NB4 (cell line): ENCODE data around the gene STX16.

Experiments used
- DNase-seq: peaks from one replicate; pipeline ENCODE4 v3.0.0; 2010; ENCODE audit warnings: low read depth
- H3K4me3 ChIP-seq: one replicate; pipeline ENCODE4 v1.5.1; 2011; ENCODE audit warnings: mild to moderate bottlenecking, low read depth, low read length, moderate library complexity
- MAX ChIP-seq: IDR thresholded peaks from 2 replicates; pipeline ENCODE4 v1.6.1; 2011; ENCODE audit warnings: low read depth, low read length
- MYC ChIP-seq: IDR thresholded peaks from 2 replicates; pipeline ENCODE4 v1.6.1; 2011; ENCODE audit warnings: low read depth, low read length
- POLR2A ChIP-seq: IDR thresholded peaks from 2 replicates; pipeline ENCODE4 v1.6.1; 2011; ENCODE audit warnings: mild to moderate bottlenecking; ENCODE audit not compliant: insufficient read length; ENCODE audit errors: extremely low read depth
- TF ChIP-seq, protein P1 (sequence below): IDR thresholded peaks from one replicate; pipeline ENCODE4 v1.5.1; 2012; ENCODE audit warnings: low read depth, low read length

The STX16 gene

GRCh38 chr20:58660855-58661597 is 9.9 kb downstream of the STX16 start:
- no peak for TF ChIP-seq MYC
- TF ChIP-seq MAX = no peak
- TF ChIP-seq, protein P1, sequence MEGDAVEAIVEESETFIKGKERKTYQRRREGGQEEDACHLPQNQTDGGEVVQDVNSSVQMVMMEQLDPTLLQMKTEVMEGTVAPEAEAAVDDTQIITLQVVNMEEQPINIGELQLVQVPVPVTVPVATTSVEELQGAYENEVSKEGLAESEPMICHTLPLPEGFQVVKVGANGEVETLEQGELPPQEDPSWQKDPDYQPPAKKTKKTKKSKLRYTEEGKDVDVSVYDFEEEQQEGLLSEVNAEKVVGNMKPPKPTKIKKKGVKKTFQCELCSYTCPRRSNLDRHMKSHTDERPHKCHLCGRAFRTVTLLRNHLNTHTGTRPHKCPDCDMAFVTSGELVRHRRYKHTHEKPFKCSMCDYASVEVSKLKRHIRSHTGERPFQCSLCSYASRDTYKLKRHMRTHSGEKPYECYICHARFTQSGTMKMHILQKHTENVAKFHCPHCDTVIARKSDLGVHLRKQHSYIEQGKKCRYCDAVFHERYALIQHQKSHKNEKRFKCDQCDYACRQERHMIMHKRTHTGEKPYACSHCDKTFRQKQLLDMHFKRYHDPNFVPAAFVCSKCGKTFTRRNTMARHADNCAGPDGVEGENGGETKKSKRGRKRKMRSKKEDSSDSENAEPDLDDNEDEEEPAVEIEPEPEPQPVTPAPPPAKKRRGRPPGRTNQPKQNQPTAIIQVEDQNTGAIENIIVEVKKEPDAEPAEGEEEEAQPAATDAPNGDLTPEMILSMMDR = no peak
- no peak for TF ChIP-seq POLR2A
- H3K4me3 ChIP-seq = no peak overlapping the region
- DNase-seq = no peak

- no peak overlapping the region for H3K4me3 ChIP-seq
- TF ChIP-seq POLR2A (no peak), MAX (no peak), MYC (no peak)
- TF ChIP-seq, protein P1 = no peak
- DNase-seq = no peak
Observed at GRCh38 chr20:58661598-58662473, 10.8 kb downstream of the STX16 start.

DNA sequence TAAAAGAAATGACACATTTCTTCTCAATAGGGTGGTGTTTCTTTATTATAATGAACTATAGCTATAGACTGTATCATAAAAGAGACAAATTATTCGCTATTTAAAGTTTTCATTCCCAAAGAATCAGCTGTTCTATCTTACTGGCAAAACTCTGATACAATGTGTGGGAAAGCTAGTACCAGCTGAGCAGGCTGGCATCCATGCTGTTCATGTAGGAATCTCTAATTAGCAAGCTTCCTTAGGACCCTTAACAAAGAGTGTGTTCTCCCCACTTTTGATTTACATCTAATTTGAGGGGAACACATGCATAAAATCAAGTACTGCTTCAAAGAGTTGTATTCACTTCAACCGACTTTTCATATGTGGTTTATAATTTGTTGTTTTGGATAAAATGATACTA is 13.2 kb downstream of the STX16 start:
- DNase-seq = no peak
- no peak for TF ChIP-seq MAX
- TF ChIP-seq, protein P1 = no peak
- no peak for TF ChIP-seq MYC
- no peak for TF ChIP-seq POLR2A
- no peak overlapping the region for H3K4me3 ChIP-seq

DNA sequence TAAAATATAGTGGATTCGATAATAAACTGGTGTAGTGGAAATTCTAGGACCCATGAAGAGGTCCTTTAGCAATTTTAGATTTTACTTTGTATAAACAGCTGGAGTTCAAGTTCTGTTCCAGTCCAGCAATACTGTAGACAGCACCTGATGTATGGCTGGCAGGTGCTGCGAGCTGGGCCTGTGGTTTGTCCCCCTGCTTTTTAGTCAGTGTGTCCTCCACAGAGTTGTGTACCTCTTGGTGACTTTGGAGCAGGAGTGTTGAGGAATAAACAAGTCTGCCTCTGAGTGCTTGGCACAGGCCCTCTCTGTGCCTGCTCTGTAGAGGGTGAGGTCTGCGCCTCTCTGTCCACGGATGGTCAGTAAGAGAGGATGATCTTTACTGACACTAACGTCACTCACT is 13.8 kb downstream of the STX16 start:
- TF ChIP-seq MAX (no peak), MYC (no peak), POLR2A (no peak)
- TF ChIP-seq, protein P1 = no peak
- H3K4me3 ChIP-seq = no peak overlapping the region
- DNase-seq = no peak

DNA sequence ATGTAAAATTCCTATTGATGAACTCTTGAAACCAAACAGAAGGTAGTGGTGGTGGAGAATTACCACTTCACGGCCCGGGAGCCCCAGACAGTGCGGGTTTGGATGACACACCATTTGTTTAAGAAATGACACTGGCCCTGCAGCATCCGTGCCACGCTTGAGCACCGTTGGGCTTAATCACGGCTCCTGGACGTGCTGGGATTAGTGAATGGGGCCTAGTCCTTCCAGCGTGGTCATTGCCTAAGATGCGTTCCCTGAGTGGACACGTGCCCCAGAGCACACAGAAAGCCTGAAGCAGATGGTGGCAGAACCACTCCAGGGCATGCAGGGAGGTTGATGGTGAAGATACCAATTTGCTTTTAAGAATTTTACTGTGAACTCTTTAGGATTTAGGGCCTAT is 14.5 kb downstream of the STX16 start:
- H3K4me3 ChIP-seq = no peak overlapping the region
- no peak for TF ChIP-seq POLR2A
- no peak for TF ChIP-seq MAX
- TF ChIP-seq, protein P1 = no peak
- no peak for TF ChIP-seq MYC
- DNase-seq = no peak
